ENCODE measurements around the gene ANKRD63. TPM values are rescaled to one million over a fixed set of nuclear protein-coding genes. Genes with fewer than 3 reads are reported as not detected.
A peak's percentile ranks its signal among the peaks of the same experiment; 100 is the strongest.

The ANKRD63 gene
- total and polyA plus RNA-seq, 2 of the 13 experiments (the other 11 are each of a cell fraction or from before 2014, with no cell fraction given): not detected

DNA sequence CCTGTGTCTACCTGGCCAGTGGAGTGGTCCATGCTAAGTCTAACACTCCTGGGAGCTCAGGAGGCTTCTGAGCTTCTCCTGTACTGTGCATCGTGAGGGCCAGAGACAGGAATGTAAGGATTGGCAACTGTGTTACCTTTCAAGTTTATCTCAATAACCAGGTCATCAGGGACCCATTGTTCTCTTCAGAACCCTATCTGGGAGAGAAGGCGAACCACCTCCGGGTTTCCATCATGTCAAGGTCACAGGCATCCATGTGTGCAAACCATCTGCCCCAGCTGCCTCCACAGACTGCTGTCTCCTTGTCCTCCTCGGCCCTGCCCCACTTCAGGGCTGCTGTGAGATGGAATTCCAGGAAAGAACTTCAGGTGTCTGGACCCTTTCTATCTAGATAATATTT, 5.9 kb downstream of the ANKRD63 start:
- FAIRE-seq (no peak), ATAC-seq (no peak), DNase-seq (ENCODE audit: low spot score) (peak; percentile 56)
- Histone ChIP-seq H3K9ac (ENCODE audit: insufficient read depth, low read depth, low read length) (no peak overlapping the region), H3K9me3 (ENCODE audit: low read length) (no peaks in the 10 kb centered on the region), H3K4me2 (ENCODE audit: low read depth, low read length) (no peak overlapping the region), H3K27me3 (ENCODE audit: control insufficient read depth in 1 of 2, insufficient read depth in 2 of 2, low read length in 2 of 2) (peaks cover 1 to 42% of the 10 kb centered on the region in 2 experiments), H3K79me2 (ENCODE audit: insufficient read depth, low read length) (no peaks in the 10 kb centered on the region), H4K20me1 (ENCODE audit: insufficient read depth, low read length) (no peaks in the 10 kb centered on the region), H3K4me1 (ENCODE audit: insufficient read depth, low read length) (peaks cover 38% of the 10 kb centered on the region), H3K4me3 (replicated peaks in 1 of 3; ENCODE audit: insufficient read depth in 1 of 3, low read depth in 2 of 3, low read length in 3 of 3) (no peak overlapping the region), H3K36me3 (replicated peaks in 1 of 2; ENCODE audit: control insufficient read depth in 1 of 2, insufficient read depth in 2 of 2, low read length in 2 of 2) (no peaks in the 10 kb centered on the region), H2AFZ (ENCODE audit: low read length) (no peak overlapping the region), H3K27ac (ENCODE audit: extremely low read length, insufficient read depth, low read length) (no peak overlapping the region)
- ChIA-PET CTCF (ENCODE audit: low intra/inter-chr PET ratio, low total read pairs) (interaction anchor here (1.2 to 6.3 kb wide), 2 partner anchors 59 to 148 kb away, joined by 3 to 266 read pairs; no protein-coding TSS in a partner anchor), POLR2A (no interaction called here)
- intact Hi-C loops (cut with micrococcal nuclease; ENCODE audit: unreplicated experiment) (loop anchor here (10.0 kb wide), 1 partner anchor 172 kb away; the partner anchor contains the start of gene BMF), in situ Hi-C loops (cut with HindIII; ENCODE audit: extremely low pct_ligation_motif_present, low pct_unique_long_range_greater_than_20kb) (loop anchor here (5.0 kb wide), 1 partner anchor 35 kb away; no protein-coding TSS in a partner anchor)
- 0% methylated on average over 3 of the region's 4 CpGs for WGBS (ENCODE audit: low lambda C conversion rate)
- no TSS peak for BruUV-seq (replicated peaks)
- no peak for TF ChIP-seq SMYD3 (CRISPR knock-in tag; IDR thresholded peaks at IDR 0.05)
- TF ChIP-seq SOX6 (IDR thresholded peaks at IDR 0.05): no peak
- TF ChIP-seq SOX6 (CRISPR knock-in tag; IDR thresholded peaks at IDR 0.05): 0 out of 2 replicates have a peak, but pooled peaks have one; percentile 34
- no peak for TF ChIP-seq MTA1 (CRISPR knock-in tag; IDR thresholded peaks at IDR 0.05; ENCODE audit: borderline replicate concordance)
- TF ChIP-seq ZNF562 (CRISPR knock-in tag; IDR thresholded peaks at IDR 0.05; ENCODE audit: borderline replicate concordance): no peak
- no peak for TF ChIP-seq ZNF558 (CRISPR knock-in tag; IDR thresholded peaks at IDR 0.05; ENCODE audit: borderline replicate concordance)
- TF ChIP-seq ZNF761 (CRISPR knock-in tag; conservative IDR thresholded peaks at IDR 0.05): no peak
- no peak for TF ChIP-seq SOX13 (IDR thresholded peaks at IDR 0.05)
- TF ChIP-seq SOX13 (CRISPR knock-in tag; conservative IDR thresholded peaks at IDR 0.05 in 1 of 2, IDR thresholded peaks at IDR 0.05 in 1 of 2): peak in 1 of 2 experiments; percentile 70; a peak in 2 of 4 replicates
- TF ChIP-seq ZNF749 (CRISPR knock-in tag; IDR thresholded peaks at IDR 0.05; ENCODE audit: borderline replicate concordance): no peak
- TF ChIP-seq ZNF652 (CRISPR knock-in tag; IDR thresholded peaks at IDR 0.05; ENCODE audit: borderline replicate concordance, low read depth): no peak
- no peak for TF ChIP-seq NCOA1 (CRISPR knock-in tag; IDR thresholded peaks at IDR 0.05)
